PC-3 (cell line): ENCODE measurements around the gene NRDC. TPM values are rescaled to one million over a fixed set of nuclear protein-coding genes. Genes with fewer than 3 reads are reported as not detected.

ENCODE experiments used
- ATAC-seq: fragments of 200-7000 bp; cut with Tn5 transposase; 2 replicates; pipeline ENCODE4 v1.9.1; 2020; ENCODE audit warnings: mild to moderate bottlenecking, moderate library complexity
- BruUV-seq: library from RNA; stranded (reverse); fragments of 400-500 nt; replicated peaks from 2 replicates; lab custom pipeline; 2021; lab: Mats Ljungman, UMichigan
- CTCF ChIA-PET: fragments of 300-600 bp; sonication (Branson Sonifier 250); formaldehyde crosslinking; loops from one replicate; lab custom pipeline; 2022; ENCODE audit warnings: antibody characterized with exemption; lab: Charles Lee
- POLR2A ChIA-PET: fragments of 300-600 bp; sonication (Branson Sonifier 250); formaldehyde crosslinking; loops from one replicate; lab custom pipeline; 2022; ENCODE audit warnings: antibody characterized with exemption; ENCODE audit not compliant: unreplicated experiment; lab: Charles Lee
- DNase-seq: peaks from one replicate; pipeline ENCODE4 v3.0.0-alpha.2; 2015
- H2AFZ ChIP-seq: fragments of 300-600 bp; sonication (generic); 2 replicates; pipeline ENCODE4 v1.6.0; 2016; ENCODE audit warnings: antibody characterized with exemption, low read length
- H3F3A ChIP-seq: fragments of 300-600 bp; sonication (generic); one replicate; pipeline ENCODE4 v1.6.0; 2017; ENCODE audit warnings: antibody characterized with exemption, low read length, control low read depth, mild to moderate bottlenecking; ENCODE audit not compliant: unreplicated experiment
- H3K27ac ChIP-seq: fragments of 300-600 bp; sonication (generic); 2 replicates; pipeline ENCODE4 v1.5.1; 2016; ENCODE audit warnings: mild to moderate bottlenecking, low read length
- H3K27me3 ChIP-seq: fragments of 300-600 bp; sonication (generic); 2 replicates; pipeline ENCODE4 v1.6.1; 2016; ENCODE audit warnings: low read length, mixed read lengths
- H3K36me3 ChIP-seq: fragments of 300-600 bp; sonication (generic); 2 replicates; pipeline ENCODE4 v1.6.1; 2016; ENCODE audit warnings: low read depth, mixed run types, low read length, mixed read lengths
- H3K4me1 ChIP-seq: fragments of 300-600 bp; sonication (generic); 2 replicates; pipeline ENCODE4 v1.5.1; 2016; ENCODE audit warnings: low read length; ENCODE audit not compliant: insufficient read depth
- H3K4me2 ChIP-seq: fragments of 300-600 bp; sonication (generic); 2 replicates; pipeline ENCODE4 v1.6.0; 2016; ENCODE audit warnings: low read length
- H3K4me3 ChIP-seq: fragments of 300-600 bp; sonication (generic); 2 replicates; pipeline ENCODE4 v1.5.1; 2016; ENCODE audit warnings: mild to moderate bottlenecking, low read length, mixed read lengths
- H3K79me2 ChIP-seq: fragments of 300-600 bp; sonication (generic); 2 replicates; pipeline ENCODE4 v1.6.1; 2017; ENCODE audit warnings: low read length, mixed read lengths
- H3K9ac ChIP-seq: fragments of 300-600 bp; sonication (generic); 2 replicates; pipeline ENCODE4 v1.6.0; 2016; ENCODE audit warnings: mild to moderate bottlenecking, low read length
- H3K9me2 ChIP-seq: fragments of 300-600 bp; sonication (generic); replicated peaks from 2 replicates; pipeline ENCODE4 v1.6.1; 2016; ENCODE audit warnings: mixed run types, low read length, mixed read lengths
- H3K9me3 ChIP-seq: fragments of 300-600 bp; sonication (generic); 2 replicates; pipeline ENCODE4 v1.6.1; 2016; ENCODE audit warnings: low read length, mixed read lengths
- H4K20me1 ChIP-seq: fragments of 300-600 bp; sonication (generic); 2 replicates; pipeline ENCODE4 v1.6.1; 2016; ENCODE audit warnings: low read length, mixed read lengths
- EZH2 ChIP-seq: fragments of 300-600 bp; sonication (generic); IDR thresholded peaks from one replicate; pipeline ENCODE4 v1.6.1; 2017; ENCODE audit warnings: antibody characterized with exemption, mild to moderate bottlenecking, low read length; ENCODE audit not compliant: unreplicated experiment
- EZH2phosphoT487 ChIP-seq: fragments of 300-600 bp; sonication (generic); IDR thresholded peaks from 2 replicates; pipeline ENCODE4 v1.6.1; 2018; ENCODE audit warnings: mild to moderate bottlenecking, antibody characterized with exemption, low read length, borderline replicate concordance
- intact Hi-C: fragments of 100-400 bp; cut with micrococcal nuclease; formaldehyde crosslinking; loops from 2 replicates; pipeline ENCODE4 v1.9.0; 2023
- total RNA-seq: library from RNA; depleted of rRNA; stranded (reverse); fragments of >200 nt; gene quantifications from 2 replicates; pipeline ENCODE4 v1.2.3, GENCODE V29; 2014
- TF ChIP-seq, protein P1 (sequence below): fragments of 300-600 bp; sonication (generic); conservative IDR thresholded peaks from 2 replicates; pipeline ENCODE4 v1.5.1; 2017; ENCODE audit warnings: antibody characterized with exemption, low read depth, mild to moderate bottlenecking, low read length

The NRDC gene
- total RNA-seq, 1 experiment from 2014 or later = 96.8 TPM

DNA sequence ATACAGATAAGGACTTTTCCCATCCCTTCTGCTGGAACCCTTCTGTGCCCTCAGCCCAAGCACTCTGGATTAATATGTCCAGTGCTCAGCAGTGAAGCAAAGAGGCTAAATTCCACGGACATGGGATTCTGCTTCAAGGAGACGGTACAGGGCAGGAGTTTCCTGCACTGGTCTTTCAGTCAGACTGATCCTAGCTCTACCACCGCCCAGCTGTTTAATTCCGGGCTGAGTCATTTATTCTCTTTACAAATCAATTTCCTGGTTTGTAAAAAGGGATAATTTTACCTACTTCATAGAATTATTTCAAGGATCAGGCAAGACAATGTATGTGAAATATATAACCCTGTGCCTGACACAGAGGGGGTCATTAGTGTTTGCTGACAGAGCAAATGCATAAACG is 41.6 kb upstream of the NRDC start:
- ChIA-PET POLR2A (interaction anchor here (0.6 kb wide), 1 partner anchor 352 kb away, joined by 3 read pairs; no protein-coding TSS in a partner anchor), CTCF (no interaction called here)
- intact Hi-C loops = no loop called here
- H3K4me1 ChIP-seq = peaks cover 26% of the 10 kb centered on the region
- no peaks in the 10 kb centered on the region for H3K9me2 ChIP-seq
- H3K79me2 ChIP-seq = no peaks in the 10 kb centered on the region
- no peaks in the 10 kb centered on the region for H3K36me3 ChIP-seq
- H3K27me3 ChIP-seq = no peaks in the 10 kb centered on the region
- H3K9ac ChIP-seq = no peak overlapping the region
- no peaks in the 10 kb centered on the region for H4K20me1 ChIP-seq
- no peak overlapping the region for H3K27ac ChIP-seq
- DNase-seq (peak; percentile 33), ATAC-seq (peak; percentile 85)
- H3F3A ChIP-seq = no peaks in the 10 kb centered on the region
- no peaks in the 10 kb centered on the region for H3K9me3 ChIP-seq
- TF ChIP-seq, protein P1, sequence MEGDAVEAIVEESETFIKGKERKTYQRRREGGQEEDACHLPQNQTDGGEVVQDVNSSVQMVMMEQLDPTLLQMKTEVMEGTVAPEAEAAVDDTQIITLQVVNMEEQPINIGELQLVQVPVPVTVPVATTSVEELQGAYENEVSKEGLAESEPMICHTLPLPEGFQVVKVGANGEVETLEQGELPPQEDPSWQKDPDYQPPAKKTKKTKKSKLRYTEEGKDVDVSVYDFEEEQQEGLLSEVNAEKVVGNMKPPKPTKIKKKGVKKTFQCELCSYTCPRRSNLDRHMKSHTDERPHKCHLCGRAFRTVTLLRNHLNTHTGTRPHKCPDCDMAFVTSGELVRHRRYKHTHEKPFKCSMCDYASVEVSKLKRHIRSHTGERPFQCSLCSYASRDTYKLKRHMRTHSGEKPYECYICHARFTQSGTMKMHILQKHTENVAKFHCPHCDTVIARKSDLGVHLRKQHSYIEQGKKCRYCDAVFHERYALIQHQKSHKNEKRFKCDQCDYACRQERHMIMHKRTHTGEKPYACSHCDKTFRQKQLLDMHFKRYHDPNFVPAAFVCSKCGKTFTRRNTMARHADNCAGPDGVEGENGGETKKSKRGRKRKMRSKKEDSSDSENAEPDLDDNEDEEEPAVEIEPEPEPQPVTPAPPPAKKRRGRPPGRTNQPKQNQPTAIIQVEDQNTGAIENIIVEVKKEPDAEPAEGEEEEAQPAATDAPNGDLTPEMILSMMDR = no peak
- TF ChIP-seq EZH2phosphoT487 (no peak), EZH2 (no peak)
- peak overlapping the region; percentile 7; the same call in 1 of the 2 replicates for H3K4me2 ChIP-seq
- H3K4me3 ChIP-seq = no peak overlapping the region
- BruUV-seq = no TSS peak
- H2AFZ ChIP-seq = no peak overlapping the region

DNA sequence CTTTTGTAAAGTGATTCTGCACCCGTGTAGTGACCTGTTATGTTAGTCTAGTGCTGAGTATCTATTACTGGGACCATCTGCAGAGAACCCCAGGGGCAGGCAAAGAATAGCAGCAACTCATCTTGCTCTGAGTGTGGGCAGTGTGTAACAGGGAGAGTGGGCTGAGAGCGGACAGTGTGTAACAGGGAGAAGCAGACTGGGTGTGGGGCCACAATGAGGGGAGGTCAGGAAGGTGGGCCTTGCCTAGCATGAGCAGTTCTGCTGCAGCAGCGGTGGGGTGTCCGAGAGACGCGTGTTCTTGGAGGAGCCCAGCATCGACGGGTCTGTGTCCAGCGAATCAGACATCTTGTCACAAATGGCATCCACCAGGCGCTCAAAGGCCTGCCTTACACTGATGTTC is 41.2 kb upstream of the NRDC start:
- H3K9me2 ChIP-seq = no peaks in the 10 kb centered on the region
- H3F3A ChIP-seq = no peaks in the 10 kb centered on the region
- no peak overlapping the region for H2AFZ ChIP-seq
- TF ChIP-seq, protein P1 = no peak
- TF ChIP-seq EZH2phosphoT487 (no peak), EZH2 (no peak)
- no peaks in the 10 kb centered on the region for H4K20me1 ChIP-seq
- POLR2A ChIA-PET = interaction anchor here (0.6 kb wide), 1 partner anchor 353 kb away, joined by 3 read pairs; no protein-coding TSS in a partner anchor
- H3K9me3 ChIP-seq = no peaks in the 10 kb centered on the region
- no peak overlapping the region for H3K27ac ChIP-seq
- intact Hi-C loops = no loop called here
- H3K79me2 ChIP-seq = no peaks in the 10 kb centered on the region
- H3K4me2 ChIP-seq = no peak overlapping the region
- H3K4me1 ChIP-seq = peaks cover 26% of the 10 kb centered on the region
- BruUV-seq = no TSS peak
- no peak for DNase-seq
- no peaks in the 10 kb centered on the region for H3K27me3 ChIP-seq
- no peak overlapping the region for H3K4me3 ChIP-seq
- H3K36me3 ChIP-seq = no peaks in the 10 kb centered on the region
- no peak overlapping the region for H3K9ac ChIP-seq
- CTCF ChIA-PET = no interaction called here
- ATAC-seq = 0 out of 2 replicates have a peak, but pooled peaks have one; percentile 11

DNA sequence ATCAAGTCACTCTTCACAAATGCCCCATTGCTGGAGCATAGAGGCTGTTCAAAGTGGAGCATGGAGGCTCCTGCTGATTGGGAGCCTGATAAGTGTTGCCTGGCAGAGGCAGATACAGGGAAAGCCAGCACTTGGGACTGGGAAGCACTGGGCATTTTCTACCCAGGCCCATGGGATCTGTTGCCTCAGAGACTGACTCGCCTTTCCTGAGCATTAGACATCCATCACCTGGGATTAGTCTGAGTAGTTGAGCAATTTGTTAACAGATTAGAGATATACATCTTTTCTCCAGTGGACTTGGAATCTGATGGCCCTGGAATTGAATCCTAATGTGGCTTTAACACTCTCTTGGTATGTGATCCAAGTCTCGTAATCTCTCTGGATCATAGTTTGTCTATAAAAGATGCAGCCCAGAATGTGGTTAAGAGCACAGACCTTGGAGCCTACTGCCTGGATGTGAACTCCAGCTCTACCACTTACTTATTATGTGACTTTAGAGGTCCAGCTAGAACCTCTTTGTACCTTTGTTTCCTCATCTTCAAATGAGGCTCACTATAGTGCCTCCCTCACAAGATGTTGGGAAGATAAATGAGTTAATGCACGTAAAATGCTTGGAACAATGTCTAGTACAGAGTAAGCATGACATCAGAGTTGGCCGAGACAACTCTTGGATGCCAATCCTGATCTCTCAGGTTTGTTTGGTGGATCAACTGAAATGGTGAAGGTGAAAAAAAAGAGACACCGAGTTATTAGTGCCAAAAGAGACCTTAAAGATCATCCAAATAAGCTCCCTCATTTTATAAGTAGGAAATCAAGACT is 38.3 kb upstream of the NRDC start:
- no peak overlapping the region for H3K4me2 ChIP-seq
- no TSS peak for BruUV-seq
- no peaks in the 10 kb centered on the region for H3K9me2 ChIP-seq
- DNase-seq (peak; percentile 43), ATAC-seq (no peak)
- H3K36me3 ChIP-seq = no peaks in the 10 kb centered on the region
- no peak overlapping the region for H3K9ac ChIP-seq
- H3K27ac ChIP-seq = no peak overlapping the region
- TF ChIP-seq EZH2phosphoT487 (no peak), EZH2 (no peak)
- TF ChIP-seq, protein P1 = no peak
- CTCF ChIA-PET = no interaction called here
- H3K4me1 ChIP-seq = peaks cover 21% of the 10 kb centered on the region
- no peak overlapping the region for H3K4me3 ChIP-seq
- H3K9me3 ChIP-seq = no peaks in the 10 kb centered on the region
- POLR2A ChIA-PET = no interaction called here
- H2AFZ ChIP-seq = no peak overlapping the region
- H3F3A ChIP-seq = no peaks in the 10 kb centered on the region
- intact Hi-C loops = no loop called here
- H3K27me3 ChIP-seq = no peaks in the 10 kb centered on the region
- no peaks in the 10 kb centered on the region for H4K20me1 ChIP-seq
- H3K79me2 ChIP-seq = no peaks in the 10 kb centered on the region
